ENCODE data around the gene EXOC2.

GRCh38 chr6:499617-500016 is 193.3 kb downstream of the EXOC2 start:
- TF ChIP-seq CTCF (IDR thresholded peaks at IDR 0.05) (no peak), EZH2 (IDR thresholded peaks at IDR 0.05; ENCODE audit: borderline replicate concordance, insufficient read depth, low read depth, low read length, poor library complexity, severe bottlenecking) (no peak)

All from B cell (primary cell).